Measurements from ENCODE around the gene OR11H12. TPM values are rescaled to one million over a fixed set of nuclear protein-coding genes. Genes with fewer than 3 reads are reported as not detected.
"Not testable (repeated sequence)": the region's sequence is repeated elsewhere in the genome, so short reads cannot be mapped to it uniquely, and the experiment has no call there.

Gene OR11H12
- not detected for total RNA-seq

- H3K4me3 ChIP-seq; intact Hi-C loops (cut with DNase I); H3K27ac ChIP-seq; H3K36me3 ChIP-seq; H3K4me1 ChIP-seq; H3K9me3 ChIP-seq; DNase-seq (ENCODE audit: low spot score in 2 of 2); H3K27me3 ChIP-seq: not testable (repeated sequence)
These were observed at the start of gene OR11H12 for GRCh38 chr14:18600817-18601216. Gene OR11H12 (plus strand): TSS chr14:18601117. CDS start chr14:18601117, 0 bp downstream.

DNA sequence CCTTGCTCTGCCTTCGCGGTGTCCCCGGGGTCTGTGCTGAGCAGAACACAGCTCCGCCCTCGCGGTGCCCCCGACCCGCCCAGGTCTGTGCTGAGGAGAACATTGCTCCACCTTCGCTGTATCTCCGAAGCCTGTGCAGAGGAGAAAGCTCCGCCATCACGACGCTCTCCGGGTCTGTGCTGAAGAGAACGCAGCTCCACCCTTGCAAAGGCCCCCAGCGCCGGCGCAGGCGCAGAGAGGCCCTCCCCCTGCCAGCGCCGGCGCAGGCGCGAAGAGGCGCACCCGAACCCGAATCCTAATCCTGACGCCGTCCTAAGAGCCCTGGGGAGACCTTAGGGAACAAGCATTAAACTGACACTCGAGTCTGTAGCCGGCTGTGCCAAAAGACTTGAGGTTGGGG lies 18.0 kb upstream of the OR11H12 start:
- H3K9me3 ChIP-seq; DNase-seq (ENCODE audit: low spot score in 2 of 2); H3K4me3 ChIP-seq; intact Hi-C loops (cut with DNase I); H3K36me3 ChIP-seq; H3K27me3 ChIP-seq; H3K4me1 ChIP-seq; H3K27ac ChIP-seq: not testable (repeated sequence)

GRCh38 chr14:18626610-18627213 lies 25.8 kb downstream of the OR11H12 start:
- H3K36me3 ChIP-seq; intact Hi-C loops (cut with DNase I); H3K9me3 ChIP-seq; H3K27ac ChIP-seq; H3K4me1 ChIP-seq; H3K27me3 ChIP-seq; H3K4me3 ChIP-seq; DNase-seq (ENCODE audit: low spot score in 2 of 2): not testable (repeated sequence)

- intact Hi-C loops (cut with DNase I); H3K9me3 ChIP-seq; H3K4me1 ChIP-seq; H3K36me3 ChIP-seq; H3K27ac ChIP-seq; DNase-seq (ENCODE audit: low spot score in 2 of 2); H3K27me3 ChIP-seq; H3K4me3 ChIP-seq: not testable (repeated sequence)
These were observed 35.1 kb downstream of the OR11H12 start for GRCh38 chr14:18636066-18636465.

GRCh38 chr14:18638032-18638431 lies 37.1 kb downstream of the OR11H12 start:
- H3K4me3 ChIP-seq; H3K27ac ChIP-seq; H3K36me3 ChIP-seq; H3K27me3 ChIP-seq; DNase-seq (ENCODE audit: low spot score in 2 of 2); H3K9me3 ChIP-seq; H3K4me1 ChIP-seq; intact Hi-C loops (cut with DNase I): not testable (repeated sequence)

- H3K4me1 ChIP-seq; H3K4me3 ChIP-seq; intact Hi-C loops (cut with DNase I); H3K27ac ChIP-seq; H3K9me3 ChIP-seq; DNase-seq (ENCODE audit: low spot score in 2 of 2); H3K36me3 ChIP-seq; H3K27me3 ChIP-seq: not testable (repeated sequence)
These were observed 37.9 kb downstream of the OR11H12 start for GRCh38 chr14:18638785-18639184.

DNA sequence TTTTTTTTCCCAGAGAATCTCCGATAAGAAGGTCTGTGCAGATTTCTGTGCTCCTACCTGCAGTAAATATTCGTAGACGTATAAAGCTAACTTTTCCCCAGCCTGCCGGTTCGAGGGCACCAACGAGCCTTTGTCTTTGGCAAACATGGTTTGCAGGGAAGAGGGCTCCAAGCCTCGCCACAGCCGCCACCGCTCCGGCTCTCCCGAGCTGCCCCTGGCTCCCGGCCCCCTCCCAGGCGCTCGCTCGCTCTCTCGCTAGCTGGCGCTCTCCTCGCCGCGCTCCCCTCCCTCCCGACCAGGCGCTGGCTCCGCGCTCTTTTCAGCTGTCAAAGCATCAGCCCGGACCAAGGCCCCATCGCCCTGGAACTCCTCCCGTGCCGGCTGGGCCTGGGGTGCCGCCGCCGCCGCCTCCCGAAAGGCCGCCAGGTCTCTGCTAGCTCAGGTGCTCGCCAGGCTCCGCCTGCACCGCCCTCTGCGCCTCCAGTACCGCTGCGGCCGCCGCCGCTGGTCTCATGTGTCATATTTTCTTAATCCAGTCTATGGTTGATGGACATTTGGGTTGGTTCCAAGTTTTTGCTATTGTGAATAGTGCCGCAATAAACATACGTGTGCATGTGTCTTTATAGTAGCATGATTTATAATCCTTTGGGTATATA lies 45.3 kb downstream of the OR11H12 start:
- H3K36me3 ChIP-seq; H3K27ac ChIP-seq; H3K4me1 ChIP-seq; intact Hi-C loops (cut with DNase I); H3K4me3 ChIP-seq; DNase-seq (ENCODE audit: low spot score in 2 of 2); H3K9me3 ChIP-seq; H3K27me3 ChIP-seq: not testable (repeated sequence)

Data from ascending aorta (tissue), 2 donors.